HG03378 (cell line): ENCODE measurements around the gene PID1.

Experiments
- ATAC-seq: cut with Tn5 transposase; IDR thresholded peaks from one replicate; pipeline ENCODE4 v1.9.1; 2021; ENCODE audit warnings: mild to moderate bottlenecking, moderate library complexity; ENCODE audit not compliant: unreplicated experiment

The PID1 gene

GRCh38 chr2:229173825-229174359, 97.2 kb downstream of the PID1 start:
- ATAC-seq, result no peak

- ATAC-seq, result no peak
Measured at GRCh38 chr2:229170916-229171315, 100.2 kb downstream of the PID1 start.

GRCh38 chr2:229170171-229170570, 100.9 kb downstream of the PID1 start:
- ATAC-seq, result no peak

- ATAC-seq, result no peak
Measured at GRCh38 chr2:229169751-229170150, 101.3 kb downstream of the PID1 start.

GRCh38 chr2:229164545-229165249, 106.4 kb downstream of the PID1 start:
- ATAC-seq, result no peak

- no peak for ATAC-seq
Measured at GRCh38 chr2:229163893-229164292, 107.2 kb downstream of the PID1 start.

GRCh38 chr2:229162015-229162414, 109.1 kb downstream of the PID1 start:
- no peak for ATAC-seq

- no peak for ATAC-seq
Measured at GRCh38 chr2:229160984-229161383, 110.1 kb downstream of the PID1 start.

GRCh38 chr2:229160180-229160579, 110.9 kb downstream of the PID1 start:
- no peak for ATAC-seq

- ATAC-seq, result no peak
Measured at GRCh38 chr2:229159405-229159804, 111.7 kb downstream of the PID1 start.

- ATAC-seq, result no peak
Measured at GRCh38 chr2:229154381-229154780, 116.7 kb downstream of the PID1 start.

- ATAC-seq, result no peak
Measured at GRCh38 chr2:229153951-229154350, 117.1 kb downstream of the PID1 start.

GRCh38 chr2:229153267-229153666, 117.8 kb downstream of the PID1 start:
- ATAC-seq, result no peak

GRCh38 chr2:229152674-229153073, 118.4 kb downstream of the PID1 start:
- no peak for ATAC-seq

GRCh38 chr2:229150317-229150716, 120.8 kb downstream of the PID1 start:
- ATAC-seq, result no peak

GRCh38 chr2:229141424-229142025, 129.6 kb downstream of the PID1 start:
- no peak for ATAC-seq

GRCh38 chr2:229137639-229138038, 133.4 kb downstream of the PID1 start:
- no peak for ATAC-seq

GRCh38 chr2:229137066-229137465, 134.0 kb downstream of the PID1 start:
- ATAC-seq, result no peak

- no peak for ATAC-seq
Measured at GRCh38 chr2:229133155-229133772, 137.8 kb downstream of the PID1 start.

GRCh38 chr2:229132236-229132635, 138.9 kb downstream of the PID1 start:
- no peak for ATAC-seq

GRCh38 chr2:229130522-229130921, 140.6 kb downstream of the PID1 start:
- ATAC-seq, result no peak

- no peak for ATAC-seq
Measured at GRCh38 chr2:229129738-229130371, 141.2 kb downstream of the PID1 start.
